Body of pancreas (tissue), 4 donors: Measurements from ENCODE around the gene KCNH1.

Experiments
- CTCF ChIP-seq, 7 experiments: fragments of 450-650 bp in 4 of 7; fragments of 200-600 bp in 3 of 7; sonication (generic) in 3 of 7; IDR thresholded peaks; one replicate each; pipeline ENCODE4 v1.5.1; 2016 to 2019; ENCODE audit warnings: antibody characterized with exemption in 7 of 7
- POLR2A ChIP-seq, 3 donors: fragments of 450-650 bp; IDR thresholded peaks; one replicate each; pipeline ENCODE4 v1.6.1; 2016; ENCODE audit warnings: antibody characterized with exemption in 3 of 3, mild to moderate bottlenecking in 2 of 3

DNA sequence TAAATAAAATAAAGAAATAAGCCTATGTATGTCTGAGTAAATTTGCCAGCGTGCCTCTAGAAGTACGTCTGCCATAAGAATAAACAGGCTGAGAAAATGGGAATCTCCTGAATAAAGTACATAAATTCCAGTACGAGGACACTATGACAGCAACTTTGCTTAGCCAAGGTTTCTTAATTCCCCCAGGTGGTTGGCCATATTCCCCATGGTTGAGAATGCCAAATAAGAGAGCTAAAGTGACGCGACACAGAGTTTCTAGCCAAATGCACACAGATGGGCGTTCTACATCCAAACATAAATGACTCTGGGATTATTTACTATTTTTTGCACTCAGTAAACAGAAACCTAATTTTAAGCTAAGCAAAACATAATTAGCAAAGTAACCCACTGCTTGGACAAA, 19.5 kb downstream of the KCNH1 start:
- TF ChIP-seq CTCF (IDR thresholded peaks at IDR 0.05) (no peak), POLR2A (IDR thresholded peaks at IDR 0.05) (no peak)
